K562 (cell line): ENCODE data around the gene AP1M1. TPM values are rescaled to one million over a fixed set of nuclear protein-coding genes. Genes with fewer than 3 reads are reported as not detected.
A peak's percentile ranks its signal among the peaks of the same experiment; 100 is the strongest.

Source experiments
- CBFA2T2 ChIP-seq: fragments of 450-650 bp; conservative IDR thresholded peaks from 2 replicates; pipeline ENCODE4 v1.6.1; 2017; ENCODE audit warnings: mild to moderate bottlenecking
- CBX1 ChIP-seq: sonication (generic); IDR thresholded peaks from 2 replicates; pipeline ENCODE4 v1.6.1; 2016; ENCODE audit warnings: antibody characterized with exemption, low read depth, mild to moderate bottlenecking
- CC2D1A ChIP-seq: fragments of 450-650 bp; IDR thresholded peaks from 2 replicates; pipeline ENCODE4 v1.6.1; 2017; ENCODE audit warnings: mild to moderate bottlenecking
- CREB1 ChIP-seq, 2 experiments: sonication (generic) in 1 of 2; formaldehyde crosslinking in 1 of 2; IDR thresholded peaks; 2 replicates each; pipeline versions ENCODE4 v1.6.1 to v1.8.0; 2012 to 2022; ENCODE audit warnings: inconsistent platforms in 1 of 2, mild to moderate bottlenecking in 1 of 2, missing genetic modification reagents in 1 of 2, moderate library complexity in 1 of 2
- HMG20B ChIP-seq: fragments of 250-450 bp; sonication (Bioruptor Pico); IDR thresholded peaks from 2 replicates; pipeline ENCODE4 v1.5.0; 2021; ENCODE audit warnings: mild to moderate bottlenecking
- KDM2B ChIP-seq: fragments of 250-450 bp; sonication (Bioruptor Pico); IDR thresholded peaks from 2 replicates; pipeline ENCODE4 v1.8.0; 2021; ENCODE audit warnings: mild to moderate bottlenecking, moderate library complexity
- KHSRP ChIP-seq: fragments of 450-650 bp; IDR thresholded peaks from 2 replicates; pipeline ENCODE4 v1.6.1; 2017
- POLR2B ChIP-seq: fragments of 450-650 bp; IDR thresholded peaks from 2 replicates; pipeline ENCODE4 v1.6.1; 2018; ENCODE audit warnings: low read depth; ENCODE audit not compliant: partially characterized antibody
- POLR2G ChIP-seq: fragments of 200-400 bp; formaldehyde crosslinking; IDR thresholded peaks from 2 replicates; pipeline ENCODE4 v1.6.1; 2017; ENCODE audit warnings: low read depth, mild to moderate bottlenecking, antibody characterized with exemption, low read length, moderate library complexity
- POLR2H ChIP-seq: IDR thresholded peaks from 2 replicates; pipeline ENCODE4 v1.6.1; 2016; ENCODE audit warnings: missing genetic modification characterization, low read depth, mild to moderate bottlenecking, control low read depth, missing compliant biosample characterization, moderate library complexity
- SMARCA5 ChIP-seq: fragments of 450-650 bp; IDR thresholded peaks from 2 replicates; pipeline ENCODE4 v1.6.1; 2016
- TRIM24 ChIP-seq, 2 experiments: fragments of 450-650 bp; IDR thresholded peaks; 2 replicates each; pipeline ENCODE4 v1.6.1; 2016
- ZNF589 ChIP-seq: fragments of 200-800 bp; sonication (Bioruptor generic); IDR thresholded peaks from 2 replicates; pipeline ENCODE4 v1.6.1; 2016; ENCODE audit warnings: low read depth, missing genetic modification characterization, missing compliant biosample characterization
- polyA plus RNA-seq, 8 experiments: library from polyadenylated mRNA; depleted of rRNA in 4 of 8; stranded (reverse) in 5 of 8; unstranded in 3 of 8; fragments of >200 nt; fragmentation: Nextera tagmentation in 2 of 8; fragmentation: Illumina TruSeq in 1 of 8; extraction: Ambion mirVana in 2 of 8; extraction: Trizol in 1 of 8; gene quantifications; 2 replicates each; pipeline versions ENCODE4 v1.2.1 to v1.2.3, GENCODE V29; 2011 to 2014; ENCODE audit warnings: inconsistent platforms in 1 of 8, missing spikeins in 1 of 8
- total RNA-seq, 7 experiments: library from RNA; depleted of rRNA in 6 of 7; stranded (reverse); fragments of >200 nt in 6 of 7; fragmentation: Illumina TruSeq in 2 of 7; extraction: Trizol in 2 of 7; gene quantifications; 2 replicates each; pipeline versions ENCODE4 v1.2.1 to v1.2.3, GENCODE V29; 2011 to 2021; ENCODE audit warnings: low replicate concordance in 1 of 7
- TF ChIP-seq, protein P1 (sequence below): fragments of 250-450 bp; sonication (Bioruptor Pico); IDR thresholded peaks from 2 replicates; pipeline ENCODE4 v1.8.0; 2021; ENCODE audit warnings: mild to moderate bottlenecking, moderate library complexity
- TF ChIP-seq, protein P2 (sequence below): fragments of 250-450 bp; sonication (Bioruptor Pico); IDR thresholded peaks from 2 replicates; pipeline ENCODE4 v1.5.0; 2022; ENCODE audit warnings: mild to moderate bottlenecking
- TF ChIP-seq, protein P3 (sequence below): fragments of 450-650 bp; IDR thresholded peaks from 2 replicates; pipeline ENCODE4 v1.7.0; 2016; ENCODE audit warnings: borderline replicate concordance
- TF ChIP-seq, protein P4 (sequence below): sonication (generic); formaldehyde crosslinking; IDR thresholded peaks from 2 replicates; pipeline ENCODE4 v1.9.0; 2022; ENCODE audit warnings: mild to moderate bottlenecking, missing genetic modification reagents
- TF ChIP-seq, protein P5 (sequence below): sonication (generic); formaldehyde crosslinking; IDR thresholded peaks from 2 replicates; pipeline ENCODE4 v1.8.0; 2022; ENCODE audit warnings: mild to moderate bottlenecking, missing genetic modification reagents

The AP1M1 gene
- total and polyA plus RNA-seq, 9 of the 15 experiments (the other 6 are each of a cell fraction or from before 2014, with no cell fraction given) = 0.87 to 56.2 (median 29.1) TPM

DNA sequence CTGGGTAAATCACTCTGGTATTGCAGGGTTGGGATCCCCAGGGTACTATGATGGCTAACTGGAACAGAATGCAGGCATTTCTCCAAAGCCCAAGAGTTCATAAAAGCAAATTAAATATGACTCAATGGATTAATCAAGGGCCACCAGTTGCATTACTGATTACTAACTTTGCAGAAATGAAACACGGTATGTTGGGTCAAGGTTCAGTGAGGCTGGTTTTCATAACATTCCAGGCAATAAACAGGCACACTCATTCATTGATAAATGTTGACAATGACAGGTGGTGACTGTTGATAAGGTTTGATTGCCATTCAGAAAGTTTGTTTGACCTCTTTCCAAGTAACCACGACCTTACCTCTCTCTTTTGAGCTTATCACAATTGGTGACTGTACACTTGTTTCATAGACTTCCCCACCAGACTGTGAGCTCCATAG lies 506 bp upstream of the AP1M1 start (continued):
- TF ChIP-seq POLR2G (no peak), TRIM24 (IDR thresholded peaks at IDR 0.05) (peak; percentile 75 to 79; a peak in 3 of 4 replicates), CBFA2T2 (peak; percentile 93), CC2D1A (peak; percentile 33; the same call in 1 of the 2 replicates), POLR2H (tag) (0 out of 2 replicates have a peak, but pooled peaks have one; percentile 26), KDM2B (CRISPR knock-in tag) (no peak), CBX1 (no peak), KHSRP (peak; percentile 62; the same call in 1 of the 2 replicates), HMG20B (CRISPR knock-in tag) (no peak), POLR2B (no peak), CREB1 (IDR thresholded peaks at IDR 0.05) (peak; percentile 35; the same call in 1 of the 2 replicates), CREB1 (CRISPR knock-in tag; IDR thresholded peaks at IDR 0.05) (no peak), SMARCA5 (no peak), ZNF589 (no peak; the same call in 1 of the 2 replicates)
- TF ChIP-seq, protein P1, sequence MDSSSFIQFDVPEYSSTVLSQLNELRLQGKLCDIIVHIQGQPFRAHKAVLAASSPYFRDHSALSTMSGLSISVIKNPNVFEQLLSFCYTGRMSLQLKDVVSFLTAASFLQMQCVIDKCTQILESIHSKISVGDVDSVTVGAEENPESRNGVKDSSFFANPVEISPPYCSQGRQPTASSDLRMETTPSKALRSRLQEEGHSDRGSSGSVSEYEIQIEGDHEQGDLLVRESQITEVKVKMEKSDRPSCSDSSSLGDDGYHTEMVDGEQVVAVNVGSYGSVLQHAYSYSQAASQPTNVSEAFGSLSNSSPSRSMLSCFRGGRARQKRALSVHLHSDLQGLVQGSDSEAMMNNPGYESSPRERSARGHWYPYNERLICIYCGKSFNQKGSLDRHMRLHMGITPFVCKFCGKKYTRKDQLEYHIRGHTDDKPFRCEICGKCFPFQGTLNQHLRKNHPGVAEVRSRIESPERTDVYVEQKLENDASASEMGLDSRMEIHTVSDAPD (CRISPR knock-in tag) = no peak
- TF ChIP-seq, protein P2, sequence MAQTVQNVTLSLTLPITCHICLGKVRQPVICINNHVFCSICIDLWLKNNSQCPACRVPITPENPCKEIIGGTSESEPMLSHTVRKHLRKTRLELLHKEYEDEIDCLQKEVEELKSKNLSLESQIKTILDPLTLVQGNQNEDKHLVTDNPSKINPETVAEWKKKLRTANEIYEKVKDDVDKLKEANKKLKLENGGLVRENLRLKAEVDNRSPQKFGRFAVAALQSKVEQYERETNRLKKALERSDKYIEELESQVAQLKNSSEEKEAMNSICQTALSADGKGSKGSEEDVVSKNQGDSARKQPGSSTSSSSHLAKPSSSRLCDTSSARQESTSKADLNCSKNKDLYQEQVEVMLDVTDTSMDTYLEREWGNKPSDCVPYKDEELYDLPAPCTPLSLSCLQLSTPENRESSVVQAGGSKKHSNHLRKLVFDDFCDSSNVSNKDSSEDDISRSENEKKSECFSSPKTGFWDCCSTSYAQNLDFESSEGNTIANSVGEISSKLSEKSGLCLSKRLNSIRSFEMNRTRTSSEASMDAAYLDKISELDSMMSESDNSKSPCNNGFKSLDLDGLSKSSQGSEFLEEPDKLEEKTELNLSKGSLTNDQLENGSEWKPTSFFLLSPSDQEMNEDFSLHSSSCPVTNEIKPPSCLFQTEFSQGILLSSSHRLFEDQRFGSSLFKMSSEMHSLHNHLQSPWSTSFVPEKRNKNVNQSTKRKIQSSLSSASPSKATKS (CRISPR knock-in tag) = no peak
- TF ChIP-seq, protein P3, sequence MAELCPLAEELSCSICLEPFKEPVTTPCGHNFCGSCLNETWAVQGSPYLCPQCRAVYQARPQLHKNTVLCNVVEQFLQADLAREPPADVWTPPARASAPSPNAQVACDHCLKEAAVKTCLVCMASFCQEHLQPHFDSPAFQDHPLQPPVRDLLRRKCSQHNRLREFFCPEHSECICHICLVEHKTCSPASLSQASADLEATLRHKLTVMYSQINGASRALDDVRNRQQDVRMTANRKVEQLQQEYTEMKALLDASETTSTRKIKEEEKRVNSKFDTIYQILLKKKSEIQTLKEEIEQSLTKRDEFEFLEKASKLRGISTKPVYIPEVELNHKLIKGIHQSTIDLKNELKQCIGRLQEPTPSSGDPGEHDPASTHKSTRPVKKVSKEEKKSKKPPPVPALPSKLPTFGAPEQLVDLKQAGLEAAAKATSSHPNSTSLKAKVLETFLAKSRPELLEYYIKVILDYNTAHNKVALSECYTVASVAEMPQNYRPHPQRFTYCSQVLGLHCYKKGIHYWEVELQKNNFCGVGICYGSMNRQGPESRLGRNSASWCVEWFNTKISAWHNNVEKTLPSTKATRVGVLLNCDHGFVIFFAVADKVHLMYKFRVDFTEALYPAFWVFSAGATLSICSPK = no peak
- TF ChIP-seq, protein P4, sequence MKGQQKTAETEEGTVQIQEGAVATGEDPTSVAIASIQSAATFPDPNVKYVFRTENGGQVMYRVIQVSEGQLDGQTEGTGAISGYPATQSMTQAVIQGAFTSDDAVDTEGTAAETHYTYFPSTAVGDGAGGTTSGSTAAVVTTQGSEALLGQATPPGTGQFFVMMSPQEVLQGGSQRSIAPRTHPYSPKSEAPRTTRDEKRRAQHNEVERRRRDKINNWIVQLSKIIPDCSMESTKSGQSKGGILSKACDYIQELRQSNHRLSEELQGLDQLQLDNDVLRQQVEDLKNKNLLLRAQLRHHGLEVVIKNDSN (CRISPR knock-in tag) = no peak
- TF ChIP-seq, protein P5, sequence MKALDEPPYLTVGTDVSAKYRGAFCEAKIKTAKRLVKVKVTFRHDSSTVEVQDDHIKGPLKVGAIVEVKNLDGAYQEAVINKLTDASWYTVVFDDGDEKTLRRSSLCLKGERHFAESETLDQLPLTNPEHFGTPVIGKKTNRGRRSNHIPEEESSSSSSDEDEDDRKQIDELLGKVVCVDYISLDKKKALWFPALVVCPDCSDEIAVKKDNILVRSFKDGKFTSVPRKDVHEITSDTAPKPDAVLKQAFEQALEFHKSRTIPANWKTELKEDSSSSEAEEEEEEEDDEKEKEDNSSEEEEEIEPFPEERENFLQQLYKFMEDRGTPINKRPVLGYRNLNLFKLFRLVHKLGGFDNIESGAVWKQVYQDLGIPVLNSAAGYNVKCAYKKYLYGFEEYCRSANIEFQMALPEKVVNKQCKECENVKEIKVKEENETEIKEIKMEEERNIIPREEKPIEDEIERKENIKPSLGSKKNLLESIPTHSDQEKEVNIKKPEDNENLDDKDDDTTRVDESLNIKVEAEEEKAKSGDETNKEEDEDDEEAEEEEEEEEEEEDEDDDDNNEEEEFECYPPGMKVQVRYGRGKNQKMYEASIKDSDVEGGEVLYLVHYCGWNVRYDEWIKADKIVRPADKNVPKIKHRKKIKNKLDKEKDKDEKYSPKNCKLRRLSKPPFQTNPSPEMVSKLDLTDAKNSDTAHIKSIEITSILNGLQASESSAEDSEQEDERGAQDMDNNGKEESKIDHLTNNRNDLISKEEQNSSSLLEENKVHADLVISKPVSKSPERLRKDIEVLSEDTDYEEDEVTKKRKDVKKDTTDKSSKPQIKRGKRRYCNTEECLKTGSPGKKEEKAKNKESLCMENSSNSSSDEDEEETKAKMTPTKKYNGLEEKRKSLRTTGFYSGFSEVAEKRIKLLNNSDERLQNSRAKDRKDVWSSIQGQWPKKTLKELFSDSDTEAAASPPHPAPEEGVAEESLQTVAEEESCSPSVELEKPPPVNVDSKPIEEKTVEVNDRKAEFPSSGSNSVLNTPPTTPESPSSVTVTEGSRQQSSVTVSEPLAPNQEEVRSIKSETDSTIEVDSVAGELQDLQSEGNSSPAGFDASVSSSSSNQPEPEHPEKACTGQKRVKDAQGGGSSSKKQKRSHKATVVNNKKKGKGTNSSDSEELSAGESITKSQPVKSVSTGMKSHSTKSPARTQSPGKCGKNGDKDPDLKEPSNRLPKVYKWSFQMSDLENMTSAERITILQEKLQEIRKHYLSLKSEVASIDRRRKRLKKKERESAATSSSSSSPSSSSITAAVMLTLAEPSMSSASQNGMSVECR = no peak
